GM21381 (cell line): ENCODE results near the gene KPTN.

ENCODE experiments used
- ATAC-seq: cut with Tn5 transposase; IDR thresholded peaks from one replicate; pipeline ENCODE4 v1.9.1; 2021; ENCODE audit warnings: mild to moderate bottlenecking, moderate library complexity; ENCODE audit not compliant: unreplicated experiment

KPTN gene

DNA sequence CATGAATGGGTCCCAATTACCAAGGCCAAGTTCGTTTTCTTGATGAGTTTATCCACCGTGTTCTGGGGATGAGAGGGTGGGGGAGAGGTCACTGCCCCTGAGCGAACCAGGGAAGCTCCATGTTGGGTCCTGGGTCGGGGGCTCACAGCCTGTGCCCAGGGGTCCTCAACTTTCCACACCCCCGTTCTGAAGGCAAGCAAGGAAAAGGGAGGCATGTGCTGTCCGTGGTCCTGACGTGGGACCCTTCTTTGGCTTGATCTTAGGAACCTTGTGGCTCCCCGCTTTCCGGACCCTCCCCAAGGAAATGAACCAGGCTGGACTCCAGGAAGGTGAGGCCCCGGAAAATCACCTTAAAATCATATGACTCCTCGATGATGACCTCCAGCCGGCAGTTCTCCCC lies 46.5 kb downstream of the KPTN start:
- no peak for ATAC-seq

DNA sequence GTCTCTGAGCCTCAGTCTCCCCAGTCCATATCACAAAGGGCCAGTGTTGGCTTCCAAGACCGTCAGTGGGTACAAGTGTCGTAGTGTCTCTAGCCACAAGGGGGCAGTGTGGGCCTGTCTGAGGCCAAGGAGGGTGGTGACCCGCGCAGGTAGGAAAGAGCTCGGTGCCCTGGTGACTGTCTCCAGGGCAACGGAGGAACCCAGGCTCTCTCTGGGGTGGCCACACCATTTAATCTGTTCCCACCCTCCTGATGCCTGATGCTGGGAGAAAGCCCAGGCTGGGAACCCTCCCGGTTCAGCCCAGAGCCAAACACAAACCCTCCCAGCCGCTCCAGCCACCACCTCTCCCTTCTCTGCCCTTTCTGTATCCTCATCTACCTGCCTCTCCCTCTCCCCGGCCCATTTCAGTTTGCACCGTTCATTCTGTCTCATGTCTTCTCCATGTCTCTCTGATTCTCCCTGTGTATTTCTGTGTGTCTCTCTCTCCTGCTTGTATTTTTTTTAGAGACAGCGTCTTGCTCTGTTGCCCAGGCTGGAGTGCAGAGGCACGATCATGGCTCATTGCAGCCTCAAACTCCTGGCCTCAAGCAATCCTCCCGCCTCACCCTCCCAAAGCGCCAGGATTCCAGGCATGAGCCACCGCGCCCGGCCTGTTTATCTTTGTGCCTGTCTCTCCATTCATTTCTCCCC lies 47.2 kb downstream of the KPTN start:
- ATAC-seq: no peak

DNA sequence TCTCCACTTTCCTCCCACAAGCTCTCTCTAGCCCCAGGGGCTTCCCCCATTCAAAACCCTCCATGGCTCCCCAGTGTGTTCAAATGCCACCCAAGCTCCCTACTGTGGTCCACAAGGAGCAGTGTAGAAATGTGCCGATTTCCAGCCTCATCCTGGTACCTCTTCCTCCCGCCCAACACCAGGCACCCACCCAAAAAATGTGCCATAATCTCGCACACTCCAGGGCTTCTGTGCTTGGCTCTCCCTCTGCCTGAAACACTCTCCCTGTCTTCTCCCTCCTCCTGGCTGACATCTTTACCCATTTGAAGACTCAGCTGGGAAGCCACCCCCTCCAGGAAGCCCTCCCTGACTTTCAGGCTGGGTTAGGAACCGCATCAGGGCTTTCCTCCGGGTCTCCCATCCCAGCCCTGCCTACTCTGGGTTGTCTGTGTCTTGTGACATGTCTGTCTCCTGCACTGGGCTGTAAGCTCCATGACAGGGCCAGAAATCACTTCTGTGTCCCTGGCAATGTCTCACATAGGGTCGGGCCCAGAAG lies 48.1 kb downstream of the KPTN start:
- ATAC-seq: no peak

DNA sequence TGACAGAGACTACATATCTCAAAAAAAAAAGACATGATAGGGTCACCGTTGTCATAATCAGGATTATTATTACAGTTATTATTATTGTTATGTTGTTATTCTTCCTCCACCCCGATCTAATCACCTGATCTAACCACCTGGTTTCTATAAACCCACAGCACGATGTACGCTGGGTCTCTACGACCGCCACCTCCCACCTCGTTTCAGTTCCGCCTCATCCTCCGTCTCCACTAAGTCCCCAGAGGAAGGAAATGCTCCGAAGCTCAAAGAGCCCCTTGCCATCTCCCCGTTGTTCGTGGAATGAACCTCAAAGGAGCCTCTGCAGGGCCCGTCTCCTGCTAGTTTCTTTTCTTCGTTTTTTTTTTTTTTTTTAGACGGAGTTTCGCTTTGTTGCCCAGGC lies 48.8 kb downstream of the KPTN start:
- no peak for ATAC-seq

DNA sequence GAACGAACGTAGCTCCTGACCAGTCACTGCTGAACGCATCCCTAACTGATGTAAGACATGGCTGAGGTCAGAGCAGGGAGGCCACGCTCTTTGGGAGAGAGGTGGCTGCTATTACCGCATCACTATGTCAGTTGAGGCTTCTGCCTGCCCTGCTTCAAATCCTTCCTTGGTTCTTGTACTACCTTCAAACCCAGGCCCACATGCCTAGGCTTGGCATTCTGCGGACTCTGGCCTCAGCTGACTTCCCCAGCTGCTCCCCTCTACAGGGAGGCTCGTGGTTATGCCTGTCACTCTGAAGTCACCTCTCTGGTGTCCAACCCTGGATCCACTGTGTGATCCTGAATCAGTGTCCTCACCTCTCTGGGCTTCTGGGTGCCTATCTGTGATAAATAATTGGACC lies 49.9 kb downstream of the KPTN start:
- no peak for ATAC-seq

DNA sequence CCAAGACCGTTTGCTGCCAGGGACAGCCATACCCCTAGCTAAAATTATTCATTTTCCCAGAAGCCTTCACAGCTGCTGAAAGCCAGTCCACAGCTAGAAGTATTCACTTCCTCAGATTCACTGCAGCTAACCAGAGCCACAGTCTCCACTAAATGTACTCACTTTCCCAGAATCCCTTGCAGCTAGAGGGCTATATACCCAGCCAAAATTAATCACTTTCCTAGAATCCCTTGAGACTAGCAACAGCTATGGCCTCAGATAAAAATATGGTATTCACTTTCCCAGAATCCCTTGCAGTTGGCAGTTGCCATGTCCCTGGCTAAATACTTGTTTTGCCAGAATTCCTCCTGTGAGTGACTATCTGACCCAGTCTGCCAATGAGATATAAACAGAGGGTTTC lies 50.9 kb downstream of the KPTN start:
- no peak for ATAC-seq

DNA sequence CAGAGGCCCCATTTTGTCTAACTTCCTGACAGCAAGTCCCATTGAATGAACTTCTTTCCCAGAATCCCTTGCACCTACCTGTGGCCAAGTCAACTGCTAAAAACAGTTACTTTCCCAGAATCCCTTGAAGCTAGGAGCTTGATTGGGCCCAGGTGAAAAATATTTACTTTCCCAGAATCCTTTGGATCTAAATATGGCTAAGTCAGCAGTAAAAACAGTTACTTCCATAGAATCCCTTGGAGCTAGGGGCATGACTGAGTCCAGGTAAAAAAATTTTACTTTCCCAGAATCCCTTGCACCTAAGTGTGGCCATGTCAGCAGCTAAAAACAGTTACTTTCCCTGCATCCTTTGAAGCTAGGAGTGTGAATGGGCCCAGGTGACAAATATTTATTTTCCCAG lies 51.5 kb downstream of the KPTN start:
- no peak for ATAC-seq

DNA sequence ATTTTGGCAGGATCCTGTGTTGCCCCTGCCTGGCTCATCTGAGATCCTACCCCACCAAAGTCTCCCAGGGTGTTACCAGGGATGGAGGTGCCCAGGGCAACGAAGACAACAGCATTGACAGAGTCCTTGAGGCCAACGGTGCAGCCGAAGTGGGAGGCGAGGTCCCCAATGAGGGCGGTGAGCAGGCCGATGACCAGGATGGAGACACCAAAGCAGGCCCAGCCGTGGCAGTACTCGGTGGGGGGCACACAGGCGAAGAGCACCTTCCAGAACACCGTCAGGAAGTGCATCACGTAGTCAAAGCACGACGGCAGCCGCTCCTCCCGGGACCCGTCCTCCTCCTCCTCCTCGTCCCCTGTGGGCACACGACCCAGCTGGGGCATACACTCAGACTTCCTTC lies 51.9 kb downstream of the KPTN start:
- no peak for ATAC-seq

DNA sequence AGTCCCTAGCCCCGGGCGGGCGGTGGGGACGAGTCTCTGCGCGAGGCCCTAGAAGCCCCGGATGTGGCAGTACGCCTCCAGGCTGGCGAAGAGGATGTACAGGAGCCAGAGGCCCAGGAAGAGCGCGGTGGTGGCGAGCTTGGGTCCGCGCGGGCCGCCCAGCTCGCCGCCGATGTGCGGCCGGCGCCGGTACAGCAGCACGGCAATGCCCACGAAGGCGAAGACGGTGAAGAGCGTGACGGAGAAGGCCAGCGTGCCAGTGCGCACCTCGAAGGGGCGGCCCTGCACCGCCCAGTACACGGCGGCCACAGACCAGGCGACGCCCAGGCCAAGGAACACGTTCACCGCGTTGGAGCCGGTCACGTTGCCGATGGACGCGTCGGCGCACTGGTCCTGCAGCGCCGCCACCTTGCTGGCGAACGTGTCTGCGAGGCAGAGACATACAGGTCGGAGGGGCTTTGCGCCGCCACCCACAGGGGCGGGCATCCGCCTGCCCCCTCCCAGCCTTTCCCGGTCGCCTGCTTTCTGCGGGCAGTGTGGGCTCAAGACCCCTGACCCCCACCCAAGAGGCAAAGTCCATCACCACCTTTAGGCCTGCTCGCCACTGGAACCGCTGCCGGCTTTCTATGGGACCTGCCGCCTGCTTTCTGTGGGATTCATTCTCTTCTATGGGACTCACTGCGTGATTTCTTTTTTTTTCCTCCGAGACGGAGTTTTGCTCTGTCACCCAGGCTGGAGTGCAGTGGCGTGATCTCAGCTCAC lies 53.8 kb downstream of the KPTN start:
- no peak for ATAC-seq

DNA sequence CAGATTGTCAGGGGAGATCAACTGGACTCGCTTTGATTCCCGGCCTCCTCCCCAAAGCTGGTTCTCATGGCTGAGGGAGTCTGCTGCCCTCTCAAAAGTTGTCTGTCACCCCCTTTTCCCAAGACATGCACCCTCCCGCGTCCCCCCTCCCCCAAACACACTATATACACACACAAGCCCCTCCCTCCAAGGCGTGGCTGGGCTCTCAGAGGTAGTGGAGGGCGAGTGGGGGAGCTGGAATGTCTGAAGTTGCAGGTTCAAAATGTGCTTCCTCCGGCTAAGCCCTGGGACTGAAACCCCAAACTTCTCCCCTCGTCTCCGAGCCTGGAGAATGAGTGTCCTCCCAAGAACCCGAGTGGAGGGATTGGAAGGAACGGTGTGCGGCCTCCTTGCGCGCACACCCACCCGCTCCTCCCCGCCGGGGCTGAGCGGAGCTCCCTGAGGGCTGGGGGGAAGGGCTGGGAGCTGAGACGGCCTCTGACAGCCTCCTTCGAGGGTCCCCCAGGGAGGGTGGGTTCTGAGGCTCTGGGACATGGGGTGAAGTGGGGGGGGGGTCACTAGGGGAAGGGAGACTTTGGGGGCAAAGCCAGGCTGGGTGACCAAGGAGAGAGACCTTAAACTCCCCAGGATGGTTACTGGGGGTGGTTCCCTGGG lies 54.8 kb downstream of the KPTN start:
- no peak for ATAC-seq

DNA sequence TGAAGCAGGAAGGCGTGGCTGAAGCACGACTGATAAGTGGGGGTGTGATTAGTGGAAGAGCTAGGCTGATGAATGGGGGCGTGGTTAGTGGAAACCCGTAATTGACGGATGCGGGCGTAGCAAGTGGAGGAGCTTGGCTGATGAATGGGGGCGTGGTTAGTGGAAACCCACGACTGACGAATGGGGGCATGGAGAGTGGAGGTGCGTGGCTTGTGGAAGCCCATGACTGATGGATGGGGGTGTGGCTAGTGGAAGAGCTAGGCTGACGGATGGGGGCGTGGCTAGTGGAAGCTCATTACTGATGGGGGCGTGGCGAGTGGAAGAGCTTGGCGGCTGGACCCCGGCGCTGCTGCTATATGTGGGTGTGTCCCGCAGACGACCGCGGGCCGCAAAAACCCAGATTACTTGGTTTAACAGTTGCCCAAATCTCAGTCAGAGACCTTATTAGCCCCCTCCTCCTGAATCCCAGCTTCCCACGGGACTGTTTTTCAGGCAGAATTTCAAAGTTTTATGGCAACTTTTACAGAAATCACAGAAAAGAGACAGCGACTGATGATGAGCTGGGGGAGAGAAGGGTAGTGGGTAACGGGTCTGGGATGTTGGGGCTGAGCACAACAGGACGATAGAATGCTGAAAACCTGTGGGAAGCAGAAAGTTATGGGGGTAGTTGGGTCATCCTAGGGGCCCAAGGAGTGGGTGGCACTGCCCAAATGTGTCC lies 55.7 kb downstream of the KPTN start:
- peak; percentile 46 for ATAC-seq

DNA sequence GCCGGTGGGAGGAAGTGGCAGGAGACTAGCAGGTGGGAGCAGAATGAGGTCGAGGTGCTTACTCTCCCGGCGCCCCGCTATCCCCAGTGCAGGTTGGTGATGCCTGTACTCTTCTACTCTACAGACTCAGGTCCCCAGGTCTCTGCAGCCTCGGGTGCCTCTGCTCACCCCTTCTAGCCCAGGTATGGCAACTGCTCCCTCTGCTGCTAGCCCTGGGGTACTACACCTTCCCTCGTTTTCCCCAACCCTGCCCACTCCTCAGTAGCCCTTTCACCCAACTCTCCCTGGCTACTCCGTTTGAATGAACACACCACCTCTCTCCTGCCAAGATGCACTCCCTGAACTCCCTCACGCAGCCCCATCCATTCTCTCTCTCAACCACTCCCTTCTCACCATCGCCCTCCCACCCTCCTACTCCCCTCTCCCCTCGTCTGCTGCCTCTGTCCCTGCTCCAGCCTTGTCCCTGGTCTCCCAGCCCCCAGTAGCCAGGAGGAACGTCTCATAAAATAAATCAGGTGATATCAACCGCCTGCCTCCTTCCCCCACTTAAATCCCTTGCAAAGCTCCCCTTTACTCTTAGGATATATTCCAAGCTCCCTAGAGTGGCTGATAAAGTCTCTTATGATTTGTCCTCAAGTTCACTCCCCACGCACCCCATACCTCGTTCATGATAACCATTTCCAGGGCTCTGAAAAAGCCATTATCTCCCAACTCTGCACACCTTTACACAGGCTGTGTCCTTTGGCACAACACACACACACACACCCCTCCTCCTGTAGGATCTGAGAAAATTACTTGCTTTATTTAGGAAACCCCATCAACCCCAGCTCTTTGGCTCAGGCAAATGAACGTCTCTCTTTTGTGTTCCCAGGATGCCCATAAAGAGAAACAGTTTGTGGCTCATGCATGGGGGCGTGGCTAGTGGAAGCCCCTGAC lies 56.5 kb downstream of the KPTN start:
- ATAC-seq: peak; percentile 48
